HepG2 (cell line): ENCODE results near the gene PIGX. TPM values are rescaled to one million over a fixed set of nuclear protein-coding genes. Genes with fewer than 3 reads are reported as not detected.

Source experiments
- EEA1 ChIP-seq: sonication (generic); formaldehyde crosslinking; IDR thresholded peaks from 2 replicates; pipeline ENCODE4 v1.5.1; 2020; ENCODE audit warnings: mild to moderate bottlenecking, missing genetic modification reagents, borderline replicate concordance
- HDAC2 ChIP-seq: sonication (generic); formaldehyde crosslinking; IDR thresholded peaks from 2 replicates; pipeline ENCODE4 v1.4.0; 2020; ENCODE audit warnings: missing genetic modification reagents
- HDAC6 ChIP-seq: fragments of 200-600 bp; sonication (generic); IDR thresholded peaks from 2 replicates; pipeline ENCODE4 v1.7.0; 2017; ENCODE audit warnings: mild to moderate bottlenecking, antibody characterized with exemption, low read length, low read depth
- HNRNPK ChIP-seq: fragments of 200-400 bp; formaldehyde crosslinking; IDR thresholded peaks from 2 replicates; pipeline ENCODE4 v1.6.1; 2018; ENCODE audit warnings: low read length, low read depth, moderate library complexity, mild to moderate bottlenecking; ENCODE audit not compliant: poor library complexity, severe bottlenecking
- IRX3 ChIP-seq: sonication (generic); formaldehyde crosslinking; IDR thresholded peaks from 2 replicates; pipeline ENCODE4 v1.8.1; 2023; ENCODE audit warnings: mild to moderate bottlenecking, low read depth, missing genetic modification reagents, borderline replicate concordance
- JUN ChIP-seq: sonication (generic); formaldehyde crosslinking; IDR thresholded peaks from 2 replicates; pipeline ENCODE4 v1.4.0; 2020; ENCODE audit warnings: mild to moderate bottlenecking, missing genetic modification reagents
- JUNB ChIP-seq: sonication (generic); formaldehyde crosslinking; IDR thresholded peaks from 2 replicates; pipeline ENCODE4 v1.8.0; 2022; ENCODE audit warnings: missing genetic modification reagents, mild to moderate bottlenecking, borderline replicate concordance
- KLF12 ChIP-seq: sonication (generic); formaldehyde crosslinking; IDR thresholded peaks from 2 replicates; pipeline ENCODE4 v1.4.0; 2020; ENCODE audit warnings: missing genetic modification reagents, borderline replicate concordance
- KLF15 ChIP-seq: sonication (generic); formaldehyde crosslinking; IDR thresholded peaks from 2 replicates; pipeline ENCODE4 v1.8.1; 2023; ENCODE audit warnings: borderline replicate concordance, mild to moderate bottlenecking, inconsistent platforms, missing genetic modification reagents, mixed read lengths
- POLR2AphosphoS5 ChIP-seq: IDR thresholded peaks from 2 replicates; pipeline ENCODE4 v1.6.1; 2012; ENCODE audit warnings: low read depth, low read length
- RCOR2 ChIP-seq: IDR thresholded peaks from 2 replicates; pipeline ENCODE4 v1.6.1; 2016; ENCODE audit warnings: missing biosample characterization, missing genetic modification reagents
- REXO4 ChIP-seq: sonication (generic); formaldehyde crosslinking; IDR thresholded peaks from 2 replicates; pipeline ENCODE4 v1.8.0; 2022; ENCODE audit warnings: missing genetic modification reagents, mild to moderate bottlenecking, borderline replicate concordance
- RFXAP ChIP-seq: sonication (generic); formaldehyde crosslinking; IDR thresholded peaks from 2 replicates; pipeline ENCODE4 v1.4.0; 2020; ENCODE audit warnings: missing genetic modification reagents, borderline replicate concordance
- RNF219 ChIP-seq: sonication (generic); formaldehyde crosslinking; IDR thresholded peaks from 2 replicates; pipeline ENCODE4 v1.5.0; 2020; ENCODE audit warnings: mild to moderate bottlenecking, missing genetic modification reagents
- SNRNP70 ChIP-seq: fragments of 200-400 bp; formaldehyde crosslinking; IDR thresholded peaks from 2 replicates; pipeline ENCODE4 v1.6.1; 2017; ENCODE audit warnings: mild to moderate bottlenecking, low read depth, low read length, moderate library complexity
- ZFP37 ChIP-seq: sonication (generic); formaldehyde crosslinking; IDR thresholded peaks from 2 replicates; pipeline ENCODE4 v1.4.0; 2020; ENCODE audit warnings: missing genetic modification reagents, borderline replicate concordance
- ZNF143 ChIP-seq: sonication (generic); formaldehyde crosslinking; IDR thresholded peaks from 2 replicates; pipeline ENCODE4 v1.4.0; 2020; ENCODE audit warnings: missing genetic modification reagents
- ZNF556 ChIP-seq: sonication (generic); formaldehyde crosslinking; IDR thresholded peaks from 2 replicates; pipeline ENCODE4 v1.4.0; 2020; ENCODE audit warnings: mild to moderate bottlenecking, missing genetic modification reagents, borderline replicate concordance
- ZNF576 ChIP-seq: sonication (generic); formaldehyde crosslinking; IDR thresholded peaks from 2 replicates; pipeline ENCODE4 v1.4.0; 2020; ENCODE audit warnings: mild to moderate bottlenecking, missing genetic modification reagents
- ZNF761 ChIP-seq: sonication (generic); formaldehyde crosslinking; conservative IDR thresholded peaks from 2 replicates; pipeline ENCODE4 v1.4.0; 2020; ENCODE audit warnings: mild to moderate bottlenecking, missing genetic modification reagents
- ZNF772 ChIP-seq: sonication (generic); formaldehyde crosslinking; IDR thresholded peaks from 2 replicates; pipeline ENCODE4 v1.5.0; 2020; ENCODE audit warnings: mild to moderate bottlenecking, missing genetic modification reagents
- polyA plus RNA-seq, 8 experiments: library from polyadenylated mRNA; depleted of rRNA in 3 of 8; stranded (reverse) in 7 of 8; unstranded in 1 of 8; fragments of >200 nt; fragmentation: Illumina TruSeq in 4 of 8; extraction: Trizol in 4 of 8; gene quantifications; 2 replicates each; pipeline versions ENCODE4 v1.2.1 to v1.2.3, GENCODE V29; 2011 to 2016; ENCODE audit warnings: low read depth in 4 of 8, missing spikeins in 1 of 8, mixed read lengths in 1 of 8; ENCODE audit not compliant: insufficient read depth in 1 of 8
- total RNA-seq, 5 experiments: library from RNA; depleted of rRNA; stranded (reverse); fragments of >200 nt; fragmentation: Illumina TruSeq; extraction: Trizol; gene quantifications; 2 replicates each; pipeline ENCODE4 v1.2.3, GENCODE V29; 2016; ENCODE audit warnings: low read depth in 1 of 5
- TF ChIP-seq, protein P1 (sequence below): sonication (generic); formaldehyde crosslinking; IDR thresholded peaks from 2 replicates; pipeline ENCODE4 v1.5.1; 2020; ENCODE audit warnings: missing genetic modification reagents, mild to moderate bottlenecking, borderline replicate concordance
- TF ChIP-seq, protein P2 (sequence below): sonication (generic); formaldehyde crosslinking; IDR thresholded peaks from 2 replicates; pipeline ENCODE4 v1.4.0; 2020; ENCODE audit warnings: mild to moderate bottlenecking, missing genetic modification reagents, borderline replicate concordance

PIGX gene
- total and polyA plus RNA-seq, 2 of the 13 experiments (the other 11 are each of a cell fraction or from before 2014, with no cell fraction given): 13.2 to 21.3 TPM

DNA sequence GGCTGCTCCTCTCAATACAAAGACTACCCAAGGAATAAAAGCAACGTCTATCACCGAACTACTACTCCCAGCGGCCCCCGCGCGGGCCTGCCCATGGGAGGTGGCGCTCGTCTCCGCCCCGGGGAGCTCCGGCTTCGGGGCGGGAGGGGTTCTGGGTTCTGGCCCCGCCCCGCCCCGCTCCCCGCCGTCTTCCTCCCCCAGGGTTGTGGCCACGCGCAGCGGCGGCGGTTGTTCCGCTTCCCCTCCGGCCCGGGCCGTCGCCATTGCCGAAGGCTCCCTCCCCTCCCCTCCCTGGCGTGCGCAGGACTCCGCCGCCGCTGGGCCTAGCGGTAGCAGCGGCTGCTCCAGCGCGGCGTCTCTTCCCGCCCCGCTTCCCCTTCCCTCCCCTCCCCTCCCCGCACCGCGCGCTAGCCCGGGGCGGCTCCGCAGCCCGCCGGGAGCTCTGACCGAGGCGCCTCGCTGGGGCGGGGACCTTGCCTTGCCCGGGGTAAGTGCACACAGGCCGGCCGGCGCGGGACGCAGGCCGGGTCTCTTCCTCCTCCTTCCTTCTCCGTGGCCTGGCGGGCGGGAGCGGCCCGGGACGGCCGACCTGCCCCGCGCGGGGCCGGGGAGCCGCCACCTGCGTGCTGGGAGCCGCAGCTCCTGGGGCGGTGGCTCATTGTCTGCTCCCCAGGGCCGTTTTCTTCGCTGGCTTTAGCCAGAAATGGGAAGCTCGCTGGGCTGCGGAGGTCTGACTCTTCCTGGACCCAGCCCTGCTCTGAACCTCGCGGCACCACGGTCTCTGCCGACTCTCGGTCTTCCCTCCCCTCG is 27.7 kb downstream of the PIGX start, which contains the start of gene PAK2 (continued):
- TF ChIP-seq RNF219 (no peak), POLR2AphosphoS5 (peak; percentile 79), KLF12 (CRISPR knock-in tag) (0 out of 2 replicates have a peak, but pooled peaks have one; percentile 36), ZNF772 (CRISPR knock-in tag) (no peak; the same call in 1 of the 2 replicates), JUN (CRISPR knock-in tag) (no peak), REXO4 (no peak), KLF15 (CRISPR knock-in tag) (0 out of 2 replicates have a peak, but pooled peaks have one; percentile 33), ZNF576 (CRISPR knock-in tag) (no peak), JUNB (CRISPR knock-in tag) (no peak), ZNF143 (CRISPR knock-in tag) (peak; percentile 92), HNRNPK (peak; percentile 94), EEA1 (no peak), RFXAP (CRISPR knock-in tag) (peak; percentile 36; the same call in 1 of the 2 replicates), HDAC6 (no peak), IRX3 (CRISPR knock-in tag) (no peak), SNRNP70 (no peak), ZNF556 (CRISPR knock-in tag) (no peak), ZNF761 (CRISPR knock-in tag) (0 out of 2 replicates have a peak, but pooled peaks have one; percentile 31), RCOR2 (no peak), HDAC2 (CRISPR knock-in tag) (peak; percentile 38; the same call in 1 of the 2 replicates), ZFP37 (CRISPR knock-in tag) (no peak)
- TF ChIP-seq, protein P1, sequence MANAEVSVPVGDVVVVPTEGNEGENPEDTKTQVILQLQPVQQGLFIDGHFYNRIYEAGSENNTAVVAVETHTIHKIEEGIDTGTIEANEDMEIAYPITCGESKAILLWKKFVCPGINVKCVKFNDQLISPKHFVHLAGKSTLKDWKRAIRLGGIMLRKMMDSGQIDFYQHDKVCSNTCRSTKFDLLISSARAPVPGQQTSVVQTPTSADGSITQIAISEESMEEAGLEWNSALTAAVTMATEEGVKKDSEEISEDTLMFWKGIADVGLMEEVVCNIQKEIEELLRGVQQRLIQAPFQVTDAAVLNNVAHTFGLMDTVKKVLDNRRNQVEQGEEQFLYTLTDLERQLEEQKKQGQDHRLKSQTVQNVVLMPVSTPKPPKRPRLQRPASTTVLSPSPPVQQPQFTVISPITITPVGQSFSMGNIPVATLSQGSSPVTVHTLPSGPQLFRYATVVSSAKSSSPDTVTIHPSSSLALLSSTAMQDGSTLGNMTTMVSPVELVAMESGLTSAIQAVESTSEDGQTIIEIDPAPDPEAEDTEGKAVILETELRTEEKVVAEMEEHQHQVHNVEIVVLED (CRISPR knock-in tag): no peak; the same call in 1 of the 2 replicates
- TF ChIP-seq, protein P2, sequence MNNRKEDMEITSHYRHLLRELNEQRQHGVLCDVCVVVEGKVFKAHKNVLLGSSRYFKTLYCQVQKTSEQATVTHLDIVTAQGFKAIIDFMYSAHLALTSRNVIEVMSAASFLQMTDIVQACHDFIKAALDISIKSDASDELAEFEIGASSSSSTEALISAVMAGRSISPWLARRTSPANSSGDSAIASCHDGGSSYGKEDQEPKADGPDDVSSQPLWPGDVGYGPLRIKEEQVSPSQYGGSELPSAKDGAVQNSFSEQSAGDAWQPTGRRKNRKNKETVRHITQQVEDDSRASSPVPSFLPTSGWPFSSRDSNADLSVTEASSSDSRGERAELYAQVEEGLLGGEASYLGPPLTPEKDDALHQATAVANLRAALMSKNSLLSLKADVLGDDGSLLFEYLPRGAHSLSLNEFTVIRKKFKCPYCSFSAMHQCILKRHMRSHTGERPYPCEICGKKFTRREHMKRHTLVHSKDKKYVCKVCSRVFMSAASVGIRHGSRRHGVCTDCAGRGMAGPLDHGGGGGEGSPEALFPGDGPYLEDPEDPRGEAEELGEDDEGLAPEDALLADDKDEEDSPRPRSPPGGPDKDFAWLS (CRISPR knock-in tag): no peak
